WERI-Rb-1 (cell line): Measurements from ENCODE around the gene GARIN5B.

Experiments
- DNase-seq: peaks from one replicate; pipeline ENCODE4 v3.0.0-alpha.2; 2020
- H3K27ac ChIP-seq: fragments of 250-450 bp; sonication (Bioruptor Pico); 2 replicates; pipeline ENCODE4 v1.5.1; 2020; ENCODE audit warnings: mild to moderate bottlenecking, moderate library complexity
- H3K27me3 ChIP-seq: fragments of 250-450 bp; sonication (Bioruptor Pico); 2 replicates; pipeline ENCODE4 v1.5.1; 2021; ENCODE audit warnings: mild to moderate bottlenecking, low read depth, moderate library complexity; ENCODE audit not compliant: insufficient read depth, severe bottlenecking
- H3K36me3 ChIP-seq: fragments of 250-450 bp; sonication (Bioruptor Pico); 2 replicates; pipeline ENCODE4 v1.5.1; 2020; ENCODE audit warnings: mild to moderate bottlenecking, moderate library complexity
- H3K4me3 ChIP-seq: 2 replicates; pipeline ENCODE4 v1.5.1; 2011; ENCODE audit warnings: low read depth, mild to moderate bottlenecking, control low read depth, low read length
- H3K9me3 ChIP-seq: fragments of 250-450 bp; sonication (Bioruptor Pico); 2 replicates; pipeline ENCODE4 v1.5.1; 2021; ENCODE audit warnings: mild to moderate bottlenecking, moderate library complexity; ENCODE audit not compliant: severe bottlenecking
- TF ChIP-seq, protein P1 (sequence below): IDR thresholded peaks from 2 replicates; pipeline ENCODE4 v1.5.1; 2011; ENCODE audit warnings: low read depth, mild to moderate bottlenecking, control low read depth, inconsistent platforms, low read length

Gene GARIN5B

GRCh38 chr19:55377356-55378131, 14.5 kb upstream of the GARIN5B start:
- Histone ChIP-seq H3K9me3 (no peaks in the 10 kb centered on the region), H3K27me3 (no peaks in the 10 kb centered on the region), H3K4me3 (peak overlapping the region; percentile 46), H3K36me3 (no peaks in the 10 kb centered on the region), H3K27ac (peak overlapping the region; percentile 37)
- TF ChIP-seq, protein P1, sequence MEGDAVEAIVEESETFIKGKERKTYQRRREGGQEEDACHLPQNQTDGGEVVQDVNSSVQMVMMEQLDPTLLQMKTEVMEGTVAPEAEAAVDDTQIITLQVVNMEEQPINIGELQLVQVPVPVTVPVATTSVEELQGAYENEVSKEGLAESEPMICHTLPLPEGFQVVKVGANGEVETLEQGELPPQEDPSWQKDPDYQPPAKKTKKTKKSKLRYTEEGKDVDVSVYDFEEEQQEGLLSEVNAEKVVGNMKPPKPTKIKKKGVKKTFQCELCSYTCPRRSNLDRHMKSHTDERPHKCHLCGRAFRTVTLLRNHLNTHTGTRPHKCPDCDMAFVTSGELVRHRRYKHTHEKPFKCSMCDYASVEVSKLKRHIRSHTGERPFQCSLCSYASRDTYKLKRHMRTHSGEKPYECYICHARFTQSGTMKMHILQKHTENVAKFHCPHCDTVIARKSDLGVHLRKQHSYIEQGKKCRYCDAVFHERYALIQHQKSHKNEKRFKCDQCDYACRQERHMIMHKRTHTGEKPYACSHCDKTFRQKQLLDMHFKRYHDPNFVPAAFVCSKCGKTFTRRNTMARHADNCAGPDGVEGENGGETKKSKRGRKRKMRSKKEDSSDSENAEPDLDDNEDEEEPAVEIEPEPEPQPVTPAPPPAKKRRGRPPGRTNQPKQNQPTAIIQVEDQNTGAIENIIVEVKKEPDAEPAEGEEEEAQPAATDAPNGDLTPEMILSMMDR: no peak
- DNase-seq: no peak

DNA sequence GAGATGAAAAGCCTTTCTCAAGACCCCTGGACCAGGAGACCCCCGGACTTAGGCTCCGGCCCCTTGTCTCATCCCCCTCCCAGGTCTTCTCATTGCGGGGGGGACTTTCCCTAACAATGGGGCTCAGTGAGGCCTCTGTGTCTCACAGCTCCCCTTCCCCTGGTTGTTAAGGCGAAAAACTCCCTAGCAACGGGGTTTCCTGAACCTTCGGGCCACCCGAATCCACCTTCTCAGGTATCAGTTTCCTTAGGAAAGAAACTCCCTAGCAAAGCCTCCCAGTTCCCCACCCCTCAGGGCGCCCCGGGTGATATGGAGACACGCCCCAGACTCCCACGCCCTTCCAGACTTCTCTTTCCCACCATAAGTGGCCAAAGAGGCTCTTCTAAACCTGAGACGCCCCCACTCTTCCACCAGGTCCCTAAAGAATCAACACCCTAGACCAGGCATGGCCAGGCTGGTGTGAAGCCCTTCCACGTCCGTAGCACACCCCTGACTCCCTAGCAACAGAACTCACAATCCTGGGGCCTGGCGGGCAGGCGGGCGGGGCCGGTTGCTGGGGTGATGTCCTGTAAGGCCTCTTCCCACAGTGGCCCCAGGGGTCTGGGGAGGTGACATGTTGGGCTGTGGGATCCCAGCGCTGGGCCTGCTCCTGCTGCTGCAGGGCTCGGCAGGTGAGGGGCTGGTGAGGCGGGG, 13.3 kb upstream of the GARIN5B start, which contains the start of gene TMEM190:
Gene TMEM190 (plus strand): TSS at position 586 of the 693 bp plus-strand sequence. CDS start 28 bp downstream, at position 614.
- Histone ChIP-seq H3K27me3 (no peaks in the 10 kb centered on the region), H3K27ac (peak within 1 kb of the TSS; percentile 37), H3K4me3 (peak within 1 kb of the TSS; percentile 46)

GRCh38 chr19:55373993-55374757, 11.1 kb upstream of the GARIN5B start:
- no peaks in the 10 kb centered on the region for H3K27me3 ChIP-seq
- H3K36me3 ChIP-seq: no peaks in the 10 kb centered on the region
- H3K27ac ChIP-seq: no peak overlapping the region
- H3K4me3 ChIP-seq: no peak overlapping the region
- DNase-seq: no peak
- H3K9me3 ChIP-seq: no peaks in the 10 kb centered on the region
- TF ChIP-seq, protein P1: no peak

More for the DNA sequence above, 13.3 kb upstream of the GARIN5B start, which contains the start of gene TMEM190:
- no peaks in the 10 kb centered on the region for H3K36me3 ChIP-seq
- no peaks in the 10 kb centered on the region for H3K9me3 ChIP-seq
- DNase-seq: no peak
- TF ChIP-seq, protein P1: no peak

- TF ChIP-seq, protein P1: no peak
- no peaks in the 10 kb centered on the region for H3K9me3 ChIP-seq
- no peaks in the 10 kb centered on the region for H3K27me3 ChIP-seq
- no peak overlapping the region for H3K4me3 ChIP-seq
- H3K27ac ChIP-seq: no peak overlapping the region
- H3K36me3 ChIP-seq: no peaks in the 10 kb centered on the region
- DNase-seq: no peak
These were observed 10.4 kb upstream of the GARIN5B start for GRCh38 chr19:55373306-55373992.

DNA sequence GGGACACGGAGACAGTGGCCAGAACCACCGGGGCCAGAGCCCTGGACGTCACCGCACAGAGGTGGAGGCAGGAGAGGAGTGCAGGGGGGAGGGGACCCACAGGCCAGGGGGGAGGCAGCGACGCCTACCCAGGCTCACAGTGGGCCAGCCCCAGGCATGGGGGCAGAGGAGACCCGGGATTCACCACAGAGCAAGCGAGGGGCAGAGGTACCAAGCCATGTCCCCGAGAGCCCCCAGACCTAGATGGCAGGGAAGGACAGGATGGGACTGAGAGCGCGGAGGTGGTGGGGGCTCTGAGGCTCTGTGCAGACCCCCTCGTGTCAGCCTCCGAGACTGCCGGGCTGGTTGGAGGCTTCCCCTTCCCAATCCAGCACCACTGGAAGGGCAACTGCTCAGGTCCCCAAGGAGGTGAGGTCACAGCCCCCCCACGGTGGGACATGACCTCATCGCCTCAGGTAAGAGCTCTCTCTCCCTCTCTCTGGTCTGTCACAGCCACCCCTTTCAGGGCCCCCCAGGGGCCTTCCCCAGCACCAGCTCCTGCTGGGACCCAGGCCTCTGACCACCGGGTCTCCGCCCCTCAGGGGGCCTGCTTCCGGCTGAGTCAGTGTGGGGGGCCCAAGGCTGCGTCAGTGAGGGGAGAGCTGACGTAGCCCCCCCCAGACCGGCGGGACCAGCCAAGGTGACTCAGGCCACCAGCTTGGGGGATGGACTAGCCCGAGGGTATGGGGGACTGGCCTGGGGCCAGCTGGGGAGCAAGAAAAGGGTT, 9.4 kb upstream of the GARIN5B start:
- no peak overlapping the region for H3K27ac ChIP-seq
- H3K4me3 ChIP-seq: no peak overlapping the region
- H3K27me3 ChIP-seq: no peaks in the 10 kb centered on the region
- no peaks in the 10 kb centered on the region for H3K36me3 ChIP-seq
- TF ChIP-seq, protein P1: no peak
- no peak for DNase-seq
- no peaks in the 10 kb centered on the region for H3K9me3 ChIP-seq
